Naive thymus-derived CD4-positive, alpha-beta T cell (primary cell): ENCODE data around the gene MYL4. TPM values are rescaled to one million over a fixed set of nuclear protein-coding genes. Genes with fewer than 3 reads are reported as not detected.
"Not testable (repeated sequence)": the region's sequence is repeated elsewhere in the genome, so short reads cannot be mapped to it uniquely, and the experiment has no call there.

Experiments used
- ATAC-seq: fragments of 150-1000 bp; cut with Tn5 transposase; 2 replicates; pipeline ENCODE4 v1.10.0; 2021; ENCODE audit warnings: mild to moderate bottlenecking, moderate library complexity
- CTCF ChIA-PET: fragments of 350-600 bp; sonication (Branson Sonifier 250); formaldehyde crosslinking; loops from one replicate; lab custom pipeline; 2021; ENCODE audit warnings: antibody characterized with exemption; lab: Charles Lee
- POLR2A ChIA-PET: fragments of 350-600 bp; sonication (Branson Sonifier 250); formaldehyde crosslinking; loops from one replicate; lab custom pipeline; 2021; ENCODE audit warnings: antibody characterized with exemption, inconsistent platforms; lab: Charles Lee
- DNase-seq, 9 donors: peaks; one replicate each; pipeline versions ENCODE4 v3.0.0 to v3.0.0-alpha.2; 2020 to 2022; ENCODE audit warnings: mixed read lengths in 1 of 9
- H3K27ac ChIP-seq: one replicate; pipeline ENCODE4 v1.7.0; 2013; ENCODE audit warnings: mild to moderate bottlenecking, low read depth, low read length, moderate library complexity
- H3K27me3 ChIP-seq, 2 donors: one replicate each; pipeline ENCODE4 v1.7.0; 2013; ENCODE audit warnings: low read length in 2 of 2, mild to moderate bottlenecking in 2 of 2, moderate library complexity in 2 of 2; ENCODE audit not compliant: control insufficient read depth in 2 of 2, insufficient read depth in 2 of 2
- H3K36me3 ChIP-seq, 3 experiments: 1 replicate in 2 of 3; 2 replicates in 1 of 3; pipeline ENCODE4 v1.7.0; 2013; ENCODE audit warnings: low read length in 3 of 3, mild to moderate bottlenecking in 3 of 3, moderate library complexity in 1 of 3; ENCODE audit not compliant: insufficient read depth in 3 of 3, control insufficient read depth in 2 of 3
- H3K4me1 ChIP-seq, 2 donors: one replicate each; pipeline ENCODE4 v1.7.0; 2013; ENCODE audit warnings: low read length in 2 of 2, mild to moderate bottlenecking in 2 of 2, moderate library complexity in 1 of 2; ENCODE audit not compliant: control insufficient read depth in 2 of 2, insufficient read depth in 2 of 2
- H3K4me3 ChIP-seq: 2 replicates; pipeline ENCODE4 v1.7.0; 2013; ENCODE audit warnings: mild to moderate bottlenecking, low read length
- H3K9me3 ChIP-seq, 3 experiments: 1 replicate in 2 of 3; 2 replicates in 1 of 3; pipeline ENCODE4 v1.7.0; 2013; ENCODE audit warnings: low read length in 3 of 3; ENCODE audit not compliant: control insufficient read depth in 2 of 3
- H3K27ac Mint-ChIP-seq, 9 donors: one replicate each; pipeline ENCODE4 v1.8.0; 2020 to 2022; ENCODE audit warnings: mixed read lengths in 9 of 9, mild to moderate bottlenecking in 8 of 9, moderate library complexity in 5 of 9, inconsistent platforms in 2 of 9
- H3K27me3 Mint-ChIP-seq, 5 donors: one replicate each; pipeline ENCODE4 v1.8.0; 2021 to 2022; ENCODE audit warnings: mixed read lengths in 5 of 5, mild to moderate bottlenecking in 1 of 5
- H3K36me3 Mint-ChIP-seq, 5 donors: one replicate each; pipeline ENCODE4 v1.8.0; 2020 to 2022; ENCODE audit warnings: mixed read lengths in 5 of 5, mild to moderate bottlenecking in 3 of 5, inconsistent platforms in 1 of 5
- H3K4me1 Mint-ChIP-seq, 7 donors: one replicate each; pipeline ENCODE4 v1.8.0; 2020 to 2022; ENCODE audit warnings: mixed read lengths in 7 of 7, mild to moderate bottlenecking in 3 of 7, inconsistent platforms in 1 of 7
- H3K4me3 Mint-ChIP-seq, 10 donors: one replicate each; pipeline ENCODE4 v1.8.0; 2020 to 2022; ENCODE audit warnings: mild to moderate bottlenecking in 10 of 10, mixed read lengths in 10 of 10, moderate library complexity in 6 of 10, inconsistent platforms in 2 of 10
- H3K9me3 Mint-ChIP-seq, 11 donors: one replicate each; pipeline ENCODE4 v1.8.0; 2020 to 2022; ENCODE audit warnings: mixed read lengths in 11 of 11, mild to moderate bottlenecking in 4 of 11, inconsistent platforms in 1 of 11, moderate library complexity in 1 of 11
- intact Hi-C, 2 donors: fragments of 100-400 bp; cut with micrococcal nuclease; formaldehyde crosslinking; loops; one replicate each; pipeline ENCODE4 v1.15.1; 2023
- polyA plus RNA-seq, 2 donors: library from polyadenylated mRNA; unstranded; fragments of 300-500 nt; fragmentation: Illumina TruSeq; gene quantifications; one replicate each; pipeline ENCODE4 v1.2.3, GENCODE V29; 2021
- total RNA-seq, 6 experiments: library from RNA in 5 of 6; stranded (reverse) in 5 of 6; gene quantifications; 1 replicate in 5 of 6; 2 replicates in 1 of 6; pipeline ENCODE4 v1.2.3 and lab custom pipeline; 2021 to 2026

Gene MYL4
- total and polyA plus RNA-seq, 7 experiments from 2014 or later: not detected

DNA sequence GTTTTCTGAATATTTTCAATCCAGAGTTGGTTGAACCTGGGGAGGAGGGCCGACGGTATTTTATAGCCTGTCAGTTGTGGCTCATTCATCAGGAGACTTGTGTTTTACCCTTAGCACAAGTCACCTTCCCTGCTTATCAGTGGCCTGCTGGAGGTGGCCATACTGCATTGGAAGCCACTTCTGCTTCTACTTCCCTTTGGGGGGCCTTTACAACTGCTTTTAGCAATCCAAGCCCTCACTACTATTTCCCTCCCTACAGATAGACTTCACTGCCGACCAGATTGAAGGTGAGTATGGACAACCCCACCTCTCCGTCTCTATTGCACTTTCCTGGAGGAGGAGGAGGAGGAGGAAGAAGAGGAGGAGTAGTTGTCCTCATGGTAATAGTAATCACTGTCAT is 4.4 kb downstream of the MYL4 start:
- Histone ChIP-seq H3K4me1 (peaks cover 8 to 20% of the 10 kb centered on the region in 2 donors), H3K4me3 (no peak overlapping the region), H3K27me3 (no peaks in the 10 kb centered on the region), H3K36me3 (no peaks in the 10 kb centered on the region), H3K27ac (no peak overlapping the region), H3K9me3 (no peaks in the 10 kb centered on the region)
- H3K27me3 Mint-ChIP-seq: peaks cover 0 to 32% (median 0%) of the 10 kb centered on the region in 5 donors
- intact Hi-C loops: no loop called here
- ChIA-PET POLR2A (no interaction called here), CTCF (no interaction called here)
- DNase-seq (no peak), ATAC-seq (no peak)
- H3K27ac Mint-ChIP-seq: no peak overlapping the region
- H3K36me3 Mint-ChIP-seq: no peaks in the 10 kb centered on the region
- peaks cover 0 to 19% (median 12%) of the 10 kb centered on the region in 7 donors for H3K4me1 Mint-ChIP-seq
- H3K9me3 Mint-ChIP-seq: no peaks in the 10 kb centered on the region
- no peak overlapping the region for H3K4me3 Mint-ChIP-seq

- Histone ChIP-seq H3K27ac (no peak overlapping the region), H3K4me3 (no peak overlapping the region), H3K9me3 (no peaks in the 10 kb centered on the region), H3K36me3 (no peaks in the 10 kb centered on the region), H3K27me3 (no peaks in the 10 kb centered on the region), H3K4me1 (peaks cover 8 to 34% of the 10 kb centered on the region in 2 donors)
- H3K36me3 Mint-ChIP-seq: no peaks in the 10 kb centered on the region
- H3K9me3 Mint-ChIP-seq: no peaks in the 10 kb centered on the region
- intact Hi-C loops: no loop called here
- ChIA-PET CTCF (no interaction called here), POLR2A (no interaction called here)
- no peak overlapping the region for H3K4me3 Mint-ChIP-seq
- ATAC-seq (no peak), DNase-seq (no peak)
- H3K27me3 Mint-ChIP-seq: peaks cover 0 to 32% (median 0%) of the 10 kb centered on the region in 5 donors
- no peak overlapping the region for H3K27ac Mint-ChIP-seq
- H3K4me1 Mint-ChIP-seq: peaks cover under 1 to 31% (median 14%) of the 10 kb centered on the region in 7 donors
Measured at GRCh38 chr17:47214931-47215330, 5.8 kb downstream of the MYL4 start.

DNA sequence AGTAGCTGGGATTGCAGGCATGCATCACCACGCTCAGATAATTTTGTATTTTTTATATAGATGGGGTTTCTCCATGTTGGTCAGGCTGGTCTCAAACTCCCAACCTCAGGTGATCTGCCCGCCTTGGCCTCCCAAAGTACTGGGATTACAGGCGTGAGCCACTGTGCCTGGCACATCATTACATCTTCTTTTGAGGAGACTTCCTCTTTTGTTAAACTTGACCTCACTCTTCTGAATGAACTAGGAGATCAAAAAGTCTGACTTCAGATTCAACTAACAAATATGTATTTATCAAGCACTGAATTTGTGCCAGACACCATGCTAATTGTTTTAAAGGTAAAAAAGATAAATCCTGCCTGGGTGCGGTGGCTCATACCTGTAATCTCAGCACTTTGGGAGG is 7.7 kb downstream of the MYL4 start:
- Mint-ChIP-seq H3K4me3 (peak overlapping the region in 1 of 10 donors; percentile 44), H3K27ac (peak overlapping the region in 7 of 9 donors; percentile 9 to 72 (median 59)), H3K27me3 (peaks cover 0 to 28% (median 0%) of the 10 kb centered on the region in 5 donors), H3K4me1 (peaks cover 11 to 43% (median 22%) of the 10 kb centered on the region in 7 donors)
- DNase-seq, H3K4me3 ChIP-seq, H3K36me3 Mint-ChIP-seq, H3K9me3 Mint-ChIP-seq, ATAC-seq, intact Hi-C loops, H3K27me3 ChIP-seq, H3K9me3 ChIP-seq, H3K27ac ChIP-seq, H3K36me3 ChIP-seq: not testable (repeated sequence)
- ChIA-PET CTCF (interaction anchor here (0.6 to 1.0 kb wide), 2 partner anchors 29 to 59 kb away, joined by 3 read pairs; no protein-coding TSS in a partner anchor), POLR2A (interaction anchor here (0.9 to 1.1 kb wide), 3 partner anchors 9 to 13 kb away, joined by 3 to 5 read pairs (median 3); no protein-coding TSS in a partner anchor)
- H3K4me1 ChIP-seq: peaks cover 19 to 46% of the 10 kb centered on the region in 2 donors

- Mint-ChIP-seq H3K27me3 (peaks cover 0 to 26% (median 0%) of the 10 kb centered on the region in 5 donors), H3K27ac (peak overlapping the region in 7 of 9 donors; percentile 9 to 72 (median 59)), H3K4me3 (peak overlapping the region in 4 of 10 donors; percentile 3 to 44 (median 23)), H3K4me1 (peaks cover 11 to 43% (median 22%) of the 10 kb centered on the region in 7 donors)
- H3K36me3 Mint-ChIP-seq, H3K9me3 Mint-ChIP-seq, intact Hi-C loops, H3K36me3 ChIP-seq, H3K27ac ChIP-seq, H3K4me3 ChIP-seq, H3K27me3 ChIP-seq, H3K9me3 ChIP-seq: not testable (repeated sequence)
- ATAC-seq (peak; percentile 81), DNase-seq (peak in 6 of 9 donors; percentile 22 to 57 (median 50))
- ChIA-PET POLR2A (interaction anchor here (0.7 to 1.1 kb wide), 4 partner anchors 8 to 14 kb away, joined by 3 to 5 read pairs (median 3); no protein-coding TSS in a partner anchor), CTCF (interaction anchor here (0.6 to 1.0 kb wide), 2 partner anchors 30 to 59 kb away, joined by 3 read pairs; no protein-coding TSS in a partner anchor)
- peaks cover 19 to 46% of the 10 kb centered on the region in 2 donors for H3K4me1 ChIP-seq
Measured at GRCh38 chr17:47217279-47217678, 8.1 kb downstream of the MYL4 start.

DNA sequence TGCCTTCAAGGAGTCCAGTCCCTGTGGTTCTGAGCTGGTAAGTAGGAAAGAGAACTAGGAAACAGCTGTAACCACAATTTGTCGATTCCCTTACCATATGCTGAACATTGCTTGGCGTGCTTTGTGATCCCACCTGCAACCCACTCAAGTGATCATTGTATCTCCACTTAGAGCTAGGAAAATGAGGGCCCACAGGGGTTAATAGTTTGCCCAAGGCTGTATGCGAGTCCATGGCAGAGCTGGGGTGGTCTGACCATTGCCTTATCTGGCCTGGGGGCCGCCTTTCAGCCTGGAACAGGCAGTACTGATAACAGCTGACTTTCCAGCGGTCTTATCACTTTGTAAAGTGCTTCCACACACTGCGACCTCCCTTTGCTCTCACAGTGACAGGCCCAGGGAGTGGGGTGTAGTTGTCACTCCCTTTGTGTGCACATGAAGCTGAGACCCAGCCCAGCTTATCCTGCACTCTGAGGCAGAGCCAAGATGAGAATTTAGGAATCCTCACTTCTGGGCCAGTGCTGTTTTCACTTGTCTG is 9.8 kb downstream of the MYL4 start:
- Mint-ChIP-seq H3K27me3 (peaks cover 0 to 13% (median 0%) of the 10 kb centered on the region in 5 donors), H3K36me3 (peaks cover 0 to 5% (median 0%) of the 10 kb centered on the region in 5 donors), H3K27ac (peak overlapping the region in 3 of 9 donors; percentile 31 to 84 (median 77)), H3K9me3 (peaks cover 0 to 3% (median 0%) of the 10 kb centered on the region in 11 donors), H3K4me3 (peak overlapping the region in 2 of 10 donors; percentile 21 to 33), H3K4me1 (peaks cover 11 to 45% (median 22%) of the 10 kb centered on the region in 7 donors)
- H3K36me3 ChIP-seq: no peaks in the 10 kb centered on the region
- ATAC-seq (no peak), DNase-seq (no peak)
- CTCF ChIA-PET: interaction anchor here (1.2 kb wide), 1 partner anchor 10 kb away, joined by 3 read pairs; no protein-coding TSS in a partner anchor
- H3K4me3 ChIP-seq: no peak overlapping the region
- no peaks in the 10 kb centered on the region for H3K9me3 ChIP-seq
- POLR2A ChIA-PET: interaction anchor here (0.7 kb wide), 1 partner anchor 28 kb away, joined by 3 read pairs; no protein-coding TSS in a partner anchor
- H3K27me3 ChIP-seq: no peaks in the 10 kb centered on the region
- intact Hi-C loops: loop anchor here in 1 of 2 donors (1.0 kb wide), 1 partner anchor 14 kb away; no protein-coding TSS in a partner anchor
- H3K4me1 ChIP-seq: peaks cover 19 to 46% of the 10 kb centered on the region in 2 donors
- H3K27ac ChIP-seq: no peak overlapping the region

- H3K4me3 Mint-ChIP-seq: peak overlapping the region in 2 of 10 donors; percentile 21 to 48
- H3K27me3 Mint-ChIP-seq: peaks cover 0 to 7% (median 0%) of the 10 kb centered on the region in 5 donors
- Histone ChIP-seq H3K9me3 (no peaks in the 10 kb centered on the region), H3K27me3 (no peaks in the 10 kb centered on the region), H3K4me3 (no peak overlapping the region), H3K27ac (no peak overlapping the region), H3K36me3 (no peaks in the 10 kb centered on the region), H3K4me1 (peaks cover 19 to 46% of the 10 kb centered on the region in 2 donors)
- DNase-seq (no peak), ATAC-seq (no peak)
- intact Hi-C loops: loop anchor here (5.0 to 10.0 kb wide), 2 partner anchors 33 to 395 kb away; partner anchors contain the start of gene CDC27 (in 1 of the 2)
- ChIA-PET POLR2A (interaction anchor here (0.7 to 1.7 kb wide), 3 partner anchors 14 to 30 kb away, joined by 3 to 9 read pairs (median 3); partner anchors contain the start of gene CDC27), CTCF (interaction anchor here (1.2 kb wide), 2 partner anchors 9 to 35 kb away, joined by 3 read pairs; no protein-coding TSS in a partner anchor)
- peaks cover 0 to 5% (median 0%) of the 10 kb centered on the region in 11 donors for H3K9me3 Mint-ChIP-seq
- peaks cover 0 to 6% (median 0%) of the 10 kb centered on the region in 5 donors for H3K36me3 Mint-ChIP-seq
- H3K4me1 Mint-ChIP-seq: peaks cover 11 to 45% (median 22%) of the 10 kb centered on the region in 7 donors
- H3K27ac Mint-ChIP-seq: peak overlapping the region in 4 of 9 donors; percentile 3 to 87 (median 60)
Measured at GRCh38 chr17:47219621-47220475, 10.7 kb downstream of the MYL4 start.
